SH-SY5Y (cell line): ENCODE data around the gene KLHL14.

Experiments used
- GATA2 ChIP-seq: IDR thresholded peaks from 2 replicates; pipeline ENCODE4 v1.6.1; 2011; ENCODE audit warnings: mild to moderate bottlenecking, low read depth, low read length
- GATA3 ChIP-seq: IDR thresholded peaks from 2 replicates; pipeline ENCODE4 v1.6.1; 2011; ENCODE audit warnings: low read depth, mild to moderate bottlenecking, low read length, moderate library complexity

DNA sequence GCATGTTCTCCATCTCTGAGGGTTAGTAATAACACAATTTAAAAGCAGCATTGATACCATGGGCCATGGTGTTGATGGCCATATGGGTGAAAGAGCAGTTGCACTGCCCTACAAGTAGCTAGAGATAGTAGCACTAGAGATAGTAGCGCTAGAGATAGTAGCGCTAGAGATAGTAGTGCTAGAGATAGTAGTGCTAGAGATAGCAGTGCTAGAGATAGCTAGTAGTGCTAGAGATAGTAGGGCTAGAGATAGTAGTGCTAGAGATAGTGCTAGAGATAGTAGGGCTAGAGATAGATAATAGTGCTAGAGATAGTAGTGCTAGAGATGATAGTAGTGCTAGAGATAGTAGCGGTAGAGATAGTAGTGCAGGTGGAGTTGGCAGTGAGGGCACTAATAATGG, 39.5 kb upstream of the KLHL14 start:
- TF ChIP-seq GATA2 = no peak
- no peak for TF ChIP-seq GATA3
